ENCODE results near the gene XXYLT1. TPM values are rescaled to one million over a fixed set of nuclear protein-coding genes. Genes with fewer than 3 reads are reported as not detected.

XXYLT1 gene
- total RNA-seq, 1 experiment from 2014 or later = 10.9 TPM

DNA sequence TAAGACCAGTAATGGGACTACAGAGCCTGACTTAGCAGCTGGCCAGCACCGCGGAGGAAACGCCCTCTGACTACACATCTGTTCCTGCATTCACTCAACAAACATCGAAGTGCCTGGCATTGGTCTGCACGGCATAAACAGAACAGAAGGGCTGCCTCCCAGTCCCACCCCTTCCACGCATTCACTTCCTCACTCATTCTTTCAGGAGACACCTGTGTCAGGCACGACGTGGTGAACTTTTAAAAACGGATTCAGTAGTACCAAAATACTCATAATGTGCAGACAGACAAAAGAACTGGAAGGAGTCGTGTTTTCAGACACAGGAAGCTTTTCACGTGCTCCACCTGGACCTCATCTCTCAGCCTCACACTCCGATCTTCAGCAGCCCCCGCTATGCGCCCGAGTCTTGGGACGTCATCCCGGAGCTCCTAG is 123.3 kb downstream of the XXYLT1 start:
- H3K4me3 ChIP-seq (replicated peaks in 1 of 2; ENCODE audit: low read depth in 1 of 2, low read length in 2 of 2) = no peak overlapping the region
- ChIA-PET RAD21 (ENCODE audit: low non-redundant PET in 1 of 2, low total read pairs in 2 of 2, uncharacterized antibody in 2 of 2, unreplicated experiment in 2 of 2) (no interaction called here), CTCF (no interaction called here), POLR2A (no interaction called here)
- H3K9ac ChIP-seq (ENCODE audit: low read length) = no peak overlapping the region
- no peaks in the 10 kb centered on the region for H3K9me3 ChIP-seq (ENCODE audit: control insufficient read depth in 1 of 2, insufficient read depth in 1 of 2, low read depth in 1 of 2, low read length in 2 of 2)
- no peaks in the 10 kb centered on the region for H3K36me3 ChIP-seq (ENCODE audit: control insufficient read depth in 1 of 2, insufficient read depth in 2 of 2, low read length in 2 of 2)
- peaks cover 7 to 17% of the 10 kb centered on the region in 2 experiments for H3K4me1 ChIP-seq (ENCODE audit: control insufficient read depth in 1 of 2, insufficient read depth in 2 of 2, low read length in 2 of 2)
- intact Hi-C loops (cut with micrococcal nuclease) = no loop called here
- BruUV-seq (replicated peaks) = no TSS peak
- no peak overlapping the region for H3K27ac ChIP-seq (ENCODE audit: low read depth, low read length)
- TF ChIP-seq ZFX (IDR thresholded peaks at IDR 0.05) (no peak), CEBPB (IDR thresholded peaks at IDR 0.05; ENCODE audit: low read depth) (no peak), EZH2phosphoT487 (IDR thresholded peaks at IDR 0.05; ENCODE audit: borderline replicate concordance) (no peak), POLR2AphosphoS5 (IDR thresholded peaks at IDR 0.05; ENCODE audit: low read depth, low read length) (no peak), SP1 (IDR thresholded peaks at IDR 0.05; ENCODE audit: low read depth) (no peak), SRF (IDR thresholded peaks at IDR 0.05; ENCODE audit: low read depth) (no peak), SIN3A (IDR thresholded peaks at IDR 0.05; ENCODE audit: low read depth) (no peak), JUND (IDR thresholded peaks at IDR 0.05) (no peak), EGR1 (IDR thresholded peaks at IDR 0.05; ENCODE audit: low read depth) (no peak), CBX3 (IDR thresholded peaks at IDR 0.05; ENCODE audit: low read depth) (no peak)
- TF ChIP-seq, protein P1, sequence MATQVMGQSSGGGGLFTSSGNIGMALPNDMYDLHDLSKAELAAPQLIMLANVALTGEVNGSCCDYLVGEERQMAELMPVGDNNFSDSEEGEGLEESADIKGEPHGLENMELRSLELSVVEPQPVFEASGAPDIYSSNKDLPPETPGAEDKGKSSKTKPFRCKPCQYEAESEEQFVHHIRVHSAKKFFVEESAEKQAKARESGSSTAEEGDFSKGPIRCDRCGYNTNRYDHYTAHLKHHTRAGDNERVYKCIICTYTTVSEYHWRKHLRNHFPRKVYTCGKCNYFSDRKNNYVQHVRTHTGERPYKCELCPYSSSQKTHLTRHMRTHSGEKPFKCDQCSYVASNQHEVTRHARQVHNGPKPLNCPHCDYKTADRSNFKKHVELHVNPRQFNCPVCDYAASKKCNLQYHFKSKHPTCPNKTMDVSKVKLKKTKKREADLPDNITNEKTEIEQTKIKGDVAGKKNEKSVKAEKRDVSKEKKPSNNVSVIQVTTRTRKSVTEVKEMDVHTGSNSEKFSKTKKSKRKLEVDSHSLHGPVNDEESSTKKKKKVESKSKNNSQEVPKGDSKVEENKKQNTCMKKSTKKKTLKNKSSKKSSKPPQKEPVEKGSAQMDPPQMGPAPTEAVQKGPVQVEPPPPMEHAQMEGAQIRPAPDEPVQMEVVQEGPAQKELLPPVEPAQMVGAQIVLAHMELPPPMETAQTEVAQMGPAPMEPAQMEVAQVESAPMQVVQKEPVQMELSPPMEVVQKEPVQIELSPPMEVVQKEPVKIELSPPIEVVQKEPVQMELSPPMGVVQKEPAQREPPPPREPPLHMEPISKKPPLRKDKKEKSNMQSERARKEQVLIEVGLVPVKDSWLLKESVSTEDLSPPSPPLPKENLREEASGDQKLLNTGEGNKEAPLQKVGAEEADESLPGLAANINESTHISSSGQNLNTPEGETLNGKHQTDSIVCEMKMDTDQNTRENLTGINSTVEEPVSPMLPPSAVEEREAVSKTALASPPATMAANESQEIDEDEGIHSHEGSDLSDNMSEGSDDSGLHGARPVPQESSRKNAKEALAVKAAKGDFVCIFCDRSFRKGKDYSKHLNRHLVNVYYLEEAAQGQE (IDR thresholded peaks at IDR 0.05; ENCODE audit: low read depth) = no peak
- TF ChIP-seq, protein P2, sequence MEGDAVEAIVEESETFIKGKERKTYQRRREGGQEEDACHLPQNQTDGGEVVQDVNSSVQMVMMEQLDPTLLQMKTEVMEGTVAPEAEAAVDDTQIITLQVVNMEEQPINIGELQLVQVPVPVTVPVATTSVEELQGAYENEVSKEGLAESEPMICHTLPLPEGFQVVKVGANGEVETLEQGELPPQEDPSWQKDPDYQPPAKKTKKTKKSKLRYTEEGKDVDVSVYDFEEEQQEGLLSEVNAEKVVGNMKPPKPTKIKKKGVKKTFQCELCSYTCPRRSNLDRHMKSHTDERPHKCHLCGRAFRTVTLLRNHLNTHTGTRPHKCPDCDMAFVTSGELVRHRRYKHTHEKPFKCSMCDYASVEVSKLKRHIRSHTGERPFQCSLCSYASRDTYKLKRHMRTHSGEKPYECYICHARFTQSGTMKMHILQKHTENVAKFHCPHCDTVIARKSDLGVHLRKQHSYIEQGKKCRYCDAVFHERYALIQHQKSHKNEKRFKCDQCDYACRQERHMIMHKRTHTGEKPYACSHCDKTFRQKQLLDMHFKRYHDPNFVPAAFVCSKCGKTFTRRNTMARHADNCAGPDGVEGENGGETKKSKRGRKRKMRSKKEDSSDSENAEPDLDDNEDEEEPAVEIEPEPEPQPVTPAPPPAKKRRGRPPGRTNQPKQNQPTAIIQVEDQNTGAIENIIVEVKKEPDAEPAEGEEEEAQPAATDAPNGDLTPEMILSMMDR (IDR thresholded peaks at IDR 0.05 in 2 of 3, conservative IDR thresholded peaks at IDR 0.05 in 1 of 3; ENCODE audit: borderline replicate concordance in 1 of 3, insufficient read depth in 1 of 3, low read depth in 2 of 3, low read length in 2 of 3) = no peak
- TF ChIP-seq, protein P3, sequence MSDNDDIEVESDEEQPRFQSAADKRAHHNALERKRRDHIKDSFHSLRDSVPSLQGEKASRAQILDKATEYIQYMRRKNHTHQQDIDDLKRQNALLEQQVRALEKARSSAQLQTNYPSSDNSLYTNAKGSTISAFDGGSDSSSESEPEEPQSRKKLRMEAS (IDR thresholded peaks at IDR 0.05) = no peak
- DNase-seq (ENCODE audit: low read depth, low spot score) (no peak), ATAC-seq (no peak)
- H2AFZ ChIP-seq (ENCODE audit: low read depth, low read length, poor library complexity, severe bottlenecking) = no peak overlapping the region
- H3K27me3 ChIP-seq (ENCODE audit: insufficient read depth, low read length) = no peaks in the 10 kb centered on the region
- no peaks in the 10 kb centered on the region for H3K9me2 ChIP-seq (ENCODE audit: insufficient read depth)
- H3K4me2 ChIP-seq (ENCODE audit: low read length) = no peak overlapping the region
- no peaks in the 10 kb centered on the region for H3K79me2 ChIP-seq (ENCODE audit: insufficient read depth, low read length)
- no peaks in the 10 kb centered on the region for H4K20me1 ChIP-seq (ENCODE audit: insufficient read depth)

All from HCT116 (cell line).